Activated T-cell treated with anti-CD3 and anti-CD28 coated beads for 48 hours (primary cell): ENCODE data around the gene INHA.

Experiments used
- DNase-seq: peaks from one replicate; pipeline ENCODE4 v3.0.0-alpha.2; 2020; ENCODE audit warnings: low read depth

Gene INHA

GRCh38 chr2:219572237-219573001 is at the start of gene INHA:
Gene INHA (plus strand): TSS chr2:219572310. CDS start chr2:219572375, 65 bp downstream.
- DNase-seq: no peak

GRCh38 chr2:219523031-219523671 is 49.0 kb upstream of the INHA start:
- DNase-seq: no peak

GRCh38 chr2:219524817-219525216 is 47.3 kb upstream of the INHA start:
- DNase-seq: no peak

- DNase-seq: no peak
These were observed 46.4 kb upstream of the INHA start for GRCh38 chr2:219525533-219526232.

- no peak for DNase-seq
These were observed 45.6 kb upstream of the INHA start for GRCh38 chr2:219526320-219527075.

- no peak for DNase-seq
These were observed 45.1 kb upstream of the INHA start for GRCh38 chr2:219527076-219527394.

GRCh38 chr2:219527472-219527871 is 44.6 kb upstream of the INHA start:
- no peak for DNase-seq

GRCh38 chr2:219530048-219530963 is 41.8 kb upstream of the INHA start:
- DNase-seq: peak; percentile 80

GRCh38 chr2:219531639-219532377 is 40.3 kb upstream of the INHA start:
- DNase-seq: no peak

- DNase-seq: no peak
These were observed 39.8 kb upstream of the INHA start for GRCh38 chr2:219532378-219532649.

- DNase-seq: no peak
These were observed 38.0 kb upstream of the INHA start for GRCh38 chr2:219533930-219534661.

GRCh38 chr2:219536425-219536824 is 35.7 kb upstream of the INHA start:
- no peak for DNase-seq

- DNase-seq: no peak
These were observed 35.1 kb upstream of the INHA start for GRCh38 chr2:219536967-219537366.

GRCh38 chr2:219537657-219538488 is 34.2 kb upstream of the INHA start:
- DNase-seq: no peak

- DNase-seq: no peak
These were observed 33.6 kb upstream of the INHA start for GRCh38 chr2:219538504-219538951.

- DNase-seq: no peak
These were observed 32.9 kb upstream of the INHA start for GRCh38 chr2:219538956-219539788.

- DNase-seq: no peak
These were observed 32.0 kb upstream of the INHA start for GRCh38 chr2:219539926-219540678.
